Measurements from ENCODE around the gene TMEM184B. TPM values are rescaled to one million over a fixed set of nuclear protein-coding genes. Genes with fewer than 3 reads are reported as not detected.

Gene TMEM184B
- 185 and 192 TPM in 2 replicates for total RNA-seq (2021)
- Bru-seq, nascent RNA = percentile 88 among the genes with signal in this experiment
- BruChase-seq, experiment 1, labeled RNA remaining after a 2-hour chase = percentile 91 among the genes with signal in this experiment
- percentile 92 among the genes with signal in this experiment for BruChase-seq, experiment 2, labeled RNA remaining after a 6-hour chase
- long read RNA-seq, full-length matches to known transcripts = 265 of 352 reads
- long read RNA-seq, partial matches to known transcripts = 62 of 352 reads
- long read RNA-seq, other reads (novel, unspliced or antisense) = 25 of 352 reads

- CTCF ChIA-PET = interaction anchor here (0.6 kb wide), 1 partner anchor 422 kb away, joined by 4 read pairs; no protein-coding TSS in a partner anchor
- POLR2A ChIA-PET (ENCODE audit: unreplicated experiment) = no interaction called here
- no TSS peak for BruUV-seq (replicated peaks)
- intact Hi-C loops (cut with micrococcal nuclease; ENCODE audit: unreplicated experiment) = loop anchor here (2.0 kb wide), 2 partner anchors 32 to 70 kb away; no protein-coding TSS in a partner anchor
- H3K4me1 ChIP-seq (replicated peaks; ENCODE audit: insufficient read depth) = peaks cover 41% of the 10 kb centered on the region
- peaks cover 22% of the 10 kb centered on the region for H3F3A ChIP-seq (ENCODE audit: insufficient read depth, low read depth)
- no peaks in the 10 kb centered on the region for H3K27me3 ChIP-seq (ENCODE audit: insufficient read depth, low read depth)
- peak within 1 kb of the TSS; percentile 94 for H2AFZ ChIP-seq
- peak within 1 kb of the TSS; percentile 62 for H3K27ac ChIP-seq
- peak within 1 kb of the TSS; percentile 90 for H3K4me2 ChIP-seq
- TF ChIP-seq EZH2 (IDR thresholded peaks at IDR 0.05; ENCODE audit: low read depth) = no peak
- no peak for TF ChIP-seq CTCF (conservative IDR thresholded peaks at IDR 0.05)
- peaks cover 54% of the 10 kb centered on the region for H3K79me2 ChIP-seq (ENCODE audit: low read depth)
- H4K20me1 ChIP-seq (ENCODE audit: insufficient read depth) = peaks cover 44% of the 10 kb centered on the region
- peak in 1 of 2 experiments; percentile 86 for DNase-seq
- no peaks in the 10 kb centered on the region for H3K9me3 ChIP-seq (ENCODE audit: insufficient read depth, low read depth)
- H3K36me3 ChIP-seq (ENCODE audit: low read depth) = peaks cover 21% of the 10 kb centered on the region
- H3K9me2 ChIP-seq (ENCODE audit: insufficient read depth) = no peaks in the 10 kb centered on the region
- peak within 1 kb of the TSS; percentile 90 for H3K4me3 ChIP-seq
Observed at GRCh38 chr22:38272373-38273134, at the start of gene TMEM184B. Gene TMEM184B, minus strand, starts transcription at chr22:38273010. Its CDS starts 25,049 bp downstream, at chr22:38247961.

GRCh38 chr22:38320605-38321402 is 48.0 kb upstream of the TMEM184B start:
- Histone ChIP-seq H3K4me1 (replicated peaks; ENCODE audit: insufficient read depth) (peaks cover 25% of the 10 kb centered on the region), H2AFZ (no peak overlapping the region), H3K36me3 (ENCODE audit: low read depth) (no peaks in the 10 kb centered on the region), H3K4me2 (no peak overlapping the region), H3K9me3 (ENCODE audit: insufficient read depth, low read depth) (no peaks in the 10 kb centered on the region), H3F3A (ENCODE audit: insufficient read depth, low read depth) (peaks cover 43% of the 10 kb centered on the region), H3K27ac (no peak overlapping the region), H3K27me3 (ENCODE audit: insufficient read depth, low read depth) (no peaks in the 10 kb centered on the region), H3K9me2 (ENCODE audit: insufficient read depth) (no peaks in the 10 kb centered on the region), H3K4me3 (no peak overlapping the region), H3K79me2 (ENCODE audit: low read depth) (peaks cover 12% of the 10 kb centered on the region), H4K20me1 (ENCODE audit: insufficient read depth) (peaks cover 6% of the 10 kb centered on the region; the same call in 1 of the 2 replicates)
- TF ChIP-seq EZH2 (IDR thresholded peaks at IDR 0.05; ENCODE audit: low read depth) = no peak
- no peak for TF ChIP-seq CTCF (conservative IDR thresholded peaks at IDR 0.05)
- no TSS peak for BruUV-seq (replicated peaks)
- ChIA-PET POLR2A (ENCODE audit: unreplicated experiment) (no interaction called here), CTCF (no interaction called here)
- DNase-seq = no peak
- intact Hi-C loops (cut with micrococcal nuclease; ENCODE audit: unreplicated experiment) = no loop called here

All from PC-9 (cell line).